Coronary artery (tissue), 2 donors: Measurements from ENCODE around the gene CDC25B.

Experiments used
- DNase-seq: peaks from one replicate; pipeline ENCODE4 v3.0.0-alpha.2; 2017; ENCODE audit warnings: low spot score
- H3K27ac ChIP-seq, 2 donors: fragments of 200-600 bp; sonication (generic); one replicate each; pipeline ENCODE4 v1.5.1; 2016 to 2019
- H3K4me3 ChIP-seq: fragments of 200-600 bp; sonication (generic); 2 replicates; pipeline ENCODE4 v1.5.1; 2016; ENCODE audit warnings: mild to moderate bottlenecking, moderate library complexity
- TF ChIP-seq, protein P1 (sequence below): fragments of 200-600 bp; sonication (generic); IDR thresholded peaks from one replicate; pipeline ENCODE4 v1.5.1; 2019; ENCODE audit warnings: antibody characterized with exemption

Gene CDC25B

DNA sequence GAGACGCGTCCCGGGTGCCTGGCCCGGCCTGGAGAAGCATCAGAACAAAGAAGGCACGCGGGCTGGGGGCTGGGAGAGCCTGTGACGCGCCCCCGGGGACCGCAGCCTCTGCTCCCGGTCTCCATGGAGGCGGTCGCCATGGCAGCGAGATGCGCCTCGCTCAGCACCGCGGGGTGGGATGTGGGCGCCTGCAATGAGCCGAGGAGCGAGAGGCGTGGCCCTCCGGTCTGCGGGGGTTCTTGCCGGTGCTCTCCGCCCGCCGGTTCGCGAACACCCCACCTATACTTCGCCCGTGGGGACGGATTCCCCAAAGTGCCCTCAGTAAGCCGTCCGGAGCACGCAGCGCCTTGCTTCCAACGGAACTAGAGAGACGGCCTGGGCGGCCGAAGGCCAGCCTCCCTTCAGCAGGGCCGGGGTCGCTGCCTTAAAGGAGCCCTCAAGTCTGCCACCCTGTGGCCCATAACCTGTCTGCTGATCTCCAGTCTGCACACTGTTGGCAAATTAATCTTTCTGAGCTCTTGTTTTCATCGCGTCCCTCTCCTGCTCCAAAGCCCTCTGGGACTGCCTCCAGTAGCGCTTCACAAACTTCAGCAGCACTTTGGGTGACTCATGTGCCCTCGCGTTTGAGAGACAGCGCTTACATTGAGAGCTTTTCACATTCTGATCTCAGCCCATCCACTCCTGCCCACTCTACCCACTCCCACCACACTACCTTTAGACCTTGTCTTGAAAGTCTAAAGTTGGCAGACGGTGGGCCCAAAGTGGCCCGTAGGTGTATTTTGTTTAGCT, 27.6 kb upstream of the CDC25B start:
- Histone ChIP-seq H3K27ac (peak overlapping the region; percentile 80 to 96), H3K4me3 (peak overlapping the region; percentile 85)
- DNase-seq = no peak
- TF ChIP-seq, protein P1, sequence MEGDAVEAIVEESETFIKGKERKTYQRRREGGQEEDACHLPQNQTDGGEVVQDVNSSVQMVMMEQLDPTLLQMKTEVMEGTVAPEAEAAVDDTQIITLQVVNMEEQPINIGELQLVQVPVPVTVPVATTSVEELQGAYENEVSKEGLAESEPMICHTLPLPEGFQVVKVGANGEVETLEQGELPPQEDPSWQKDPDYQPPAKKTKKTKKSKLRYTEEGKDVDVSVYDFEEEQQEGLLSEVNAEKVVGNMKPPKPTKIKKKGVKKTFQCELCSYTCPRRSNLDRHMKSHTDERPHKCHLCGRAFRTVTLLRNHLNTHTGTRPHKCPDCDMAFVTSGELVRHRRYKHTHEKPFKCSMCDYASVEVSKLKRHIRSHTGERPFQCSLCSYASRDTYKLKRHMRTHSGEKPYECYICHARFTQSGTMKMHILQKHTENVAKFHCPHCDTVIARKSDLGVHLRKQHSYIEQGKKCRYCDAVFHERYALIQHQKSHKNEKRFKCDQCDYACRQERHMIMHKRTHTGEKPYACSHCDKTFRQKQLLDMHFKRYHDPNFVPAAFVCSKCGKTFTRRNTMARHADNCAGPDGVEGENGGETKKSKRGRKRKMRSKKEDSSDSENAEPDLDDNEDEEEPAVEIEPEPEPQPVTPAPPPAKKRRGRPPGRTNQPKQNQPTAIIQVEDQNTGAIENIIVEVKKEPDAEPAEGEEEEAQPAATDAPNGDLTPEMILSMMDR = no peak

DNA sequence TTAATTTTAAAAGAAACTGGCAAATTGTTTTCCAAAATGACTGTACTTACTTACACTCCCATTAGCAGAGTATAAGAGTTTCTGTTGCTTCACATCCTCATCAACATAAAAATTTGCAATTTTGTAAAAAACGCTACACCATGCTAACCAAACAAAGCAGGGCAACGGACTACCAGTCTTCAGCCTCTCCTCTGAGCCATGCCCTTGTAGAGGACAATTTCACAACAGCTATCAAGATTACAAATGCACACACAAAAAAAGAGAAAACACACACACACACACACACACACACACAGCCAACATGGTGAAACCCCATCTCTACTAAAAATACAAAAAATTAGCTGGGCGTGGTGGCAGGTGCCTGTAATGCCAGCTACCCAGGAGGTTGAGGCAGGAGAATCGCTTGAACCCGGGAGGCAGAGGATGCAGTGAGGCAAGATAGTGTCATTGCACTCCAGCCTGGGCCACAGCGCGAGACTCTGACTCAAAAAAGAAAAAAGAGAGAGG, 24.5 kb upstream of the CDC25B start:
- no peak for DNase-seq
- TF ChIP-seq, protein P1 = no peak
- no peak overlapping the region for H3K27ac ChIP-seq
- no peak overlapping the region for H3K4me3 ChIP-seq

DNA sequence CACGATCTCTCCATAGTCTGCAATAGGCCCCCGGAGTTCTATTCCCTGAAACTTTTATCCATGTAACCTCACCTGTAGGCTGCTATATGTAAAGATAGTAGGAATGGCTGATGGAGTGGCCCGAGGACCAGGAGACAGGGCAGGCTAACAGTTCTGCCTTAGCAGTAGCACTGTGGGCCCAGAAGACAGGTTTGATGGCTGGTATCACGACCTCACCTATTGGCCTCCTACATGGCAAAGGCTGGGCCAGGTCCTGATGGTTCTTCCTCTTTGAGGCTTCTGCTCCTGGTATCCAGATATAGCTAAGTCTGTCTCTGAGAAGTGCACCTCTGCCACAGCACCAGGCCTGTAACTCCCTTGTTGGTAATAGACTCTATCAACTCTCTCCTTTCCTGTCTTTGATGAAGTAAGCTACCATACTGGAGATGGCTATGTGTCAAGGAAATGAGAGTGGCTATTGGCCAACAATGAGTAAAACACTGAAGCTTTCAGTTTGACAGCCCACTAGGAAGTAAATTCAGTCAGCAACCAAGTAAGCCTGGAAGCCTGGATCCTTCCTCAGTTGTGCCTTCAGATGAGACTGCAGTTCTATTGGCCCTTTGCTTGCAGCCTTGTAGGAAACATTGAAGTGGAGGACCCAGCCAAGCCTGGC, 20.5 kb upstream of the CDC25B start:
- Histone ChIP-seq H3K4me3 (no peak overlapping the region), H3K27ac (no peak overlapping the region)
- no peak for DNase-seq
- TF ChIP-seq, protein P1 = no peak

DNA sequence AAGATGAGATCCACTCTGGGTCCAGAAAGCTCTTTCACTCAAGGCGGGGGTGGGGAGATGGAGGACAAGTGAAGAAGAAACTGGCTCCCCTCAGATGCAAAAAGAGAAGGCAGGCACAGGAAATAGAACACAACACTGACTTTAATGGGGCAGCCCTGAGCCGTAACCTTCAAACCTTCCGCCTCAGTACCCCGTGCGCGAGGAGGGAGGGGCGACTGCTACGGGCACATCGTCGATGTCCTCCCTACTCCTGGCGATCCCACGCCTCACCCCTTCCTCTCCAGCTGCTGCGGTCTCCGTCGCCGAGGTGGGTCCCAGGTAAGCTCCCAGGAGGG, 18.8 kb upstream of the CDC25B start:
- Histone ChIP-seq H3K27ac (peak overlapping the region in 1 of 2 donors; percentile 23), H3K4me3 (peak overlapping the region; percentile 78)
- TF ChIP-seq, protein P1 = no peak
- no peak for DNase-seq

DNA sequence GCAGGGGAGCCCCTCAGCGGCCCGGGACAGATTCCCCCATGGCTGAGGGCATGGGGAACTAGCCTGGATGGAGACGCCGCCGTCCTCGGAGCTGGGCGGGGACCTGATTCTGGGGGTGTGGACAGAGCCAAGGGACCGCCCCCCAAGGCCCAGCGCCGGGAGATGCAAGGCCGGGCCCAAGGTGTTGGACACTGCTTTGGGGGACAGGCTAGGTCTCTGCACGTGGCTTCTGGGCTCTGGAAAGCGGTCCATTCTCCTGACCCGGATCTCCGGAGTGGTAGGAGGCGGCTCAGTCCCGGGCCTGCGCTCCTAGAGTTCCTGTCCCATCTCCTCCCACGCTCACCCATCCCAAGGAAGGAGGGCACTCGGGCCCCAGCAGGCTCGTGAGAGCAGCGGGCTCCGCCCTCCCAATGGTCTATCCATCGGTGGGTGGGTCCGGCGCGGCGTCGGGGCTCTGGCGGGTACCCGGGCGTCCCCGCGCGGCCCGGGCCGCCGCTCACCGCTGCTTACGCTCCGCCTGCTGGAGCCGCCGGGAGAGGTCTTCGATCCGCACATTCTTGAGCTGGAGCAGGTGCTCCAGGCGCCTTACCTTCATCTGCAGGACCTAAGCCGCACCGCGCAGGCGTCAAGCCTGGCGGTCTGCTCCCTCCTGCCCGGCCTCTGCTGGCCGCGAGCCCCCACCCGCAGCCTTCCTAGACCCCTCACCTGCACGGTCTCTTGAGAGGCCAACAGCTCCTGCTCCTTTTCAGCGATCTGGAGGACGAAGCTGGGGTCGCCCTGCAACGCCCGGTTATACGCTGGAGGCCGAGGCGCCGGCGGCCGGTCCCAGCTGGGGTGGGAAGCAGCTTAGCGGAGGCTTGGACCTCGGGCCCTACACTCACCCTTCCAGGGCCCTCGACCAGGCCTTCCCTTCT, 18.1 kb upstream of the CDC25B start:
- H3K27ac ChIP-seq = peak overlapping the region in 1 of 2 donors; percentile 23
- peak overlapping the region; percentile 78 for H3K4me3 ChIP-seq
- no peak for DNase-seq
- TF ChIP-seq, protein P1 = no peak

DNA sequence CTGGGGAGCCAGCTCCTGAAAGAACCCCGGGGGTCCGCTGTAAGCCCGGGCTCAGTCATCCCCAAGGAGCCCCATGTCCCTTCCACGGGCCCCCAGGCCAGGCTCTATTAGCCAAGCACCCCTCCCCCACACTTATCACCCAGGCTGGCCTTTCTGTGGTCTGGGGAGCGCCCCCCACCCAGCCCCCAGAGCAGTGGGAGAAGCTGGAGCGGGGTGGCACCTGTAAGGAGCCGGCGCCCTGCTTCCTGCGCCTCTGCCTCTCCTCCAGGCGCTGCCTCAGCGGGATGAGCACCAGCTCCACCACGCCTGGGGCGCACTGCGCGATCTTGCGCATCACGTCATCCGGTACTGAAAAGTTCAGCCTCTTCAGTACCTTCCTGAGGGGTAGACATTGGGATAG, 17.1 kb upstream of the CDC25B start:
- TF ChIP-seq, protein P1 = no peak
- Histone ChIP-seq H3K27ac (no peak overlapping the region), H3K4me3 (no peak overlapping the region)
- DNase-seq = no peak
